ENCODE results near the gene CD247. TPM values are rescaled to one million over a fixed set of nuclear protein-coding genes. Genes with fewer than 3 reads are reported as not detected.

CD247 gene
- total and polyA plus RNA-seq, 2 of the 13 experiments (the other 11 are each of a cell fraction or from before 2014, with no cell fraction given): 0.20 TPM; not detected in 1

DNA sequence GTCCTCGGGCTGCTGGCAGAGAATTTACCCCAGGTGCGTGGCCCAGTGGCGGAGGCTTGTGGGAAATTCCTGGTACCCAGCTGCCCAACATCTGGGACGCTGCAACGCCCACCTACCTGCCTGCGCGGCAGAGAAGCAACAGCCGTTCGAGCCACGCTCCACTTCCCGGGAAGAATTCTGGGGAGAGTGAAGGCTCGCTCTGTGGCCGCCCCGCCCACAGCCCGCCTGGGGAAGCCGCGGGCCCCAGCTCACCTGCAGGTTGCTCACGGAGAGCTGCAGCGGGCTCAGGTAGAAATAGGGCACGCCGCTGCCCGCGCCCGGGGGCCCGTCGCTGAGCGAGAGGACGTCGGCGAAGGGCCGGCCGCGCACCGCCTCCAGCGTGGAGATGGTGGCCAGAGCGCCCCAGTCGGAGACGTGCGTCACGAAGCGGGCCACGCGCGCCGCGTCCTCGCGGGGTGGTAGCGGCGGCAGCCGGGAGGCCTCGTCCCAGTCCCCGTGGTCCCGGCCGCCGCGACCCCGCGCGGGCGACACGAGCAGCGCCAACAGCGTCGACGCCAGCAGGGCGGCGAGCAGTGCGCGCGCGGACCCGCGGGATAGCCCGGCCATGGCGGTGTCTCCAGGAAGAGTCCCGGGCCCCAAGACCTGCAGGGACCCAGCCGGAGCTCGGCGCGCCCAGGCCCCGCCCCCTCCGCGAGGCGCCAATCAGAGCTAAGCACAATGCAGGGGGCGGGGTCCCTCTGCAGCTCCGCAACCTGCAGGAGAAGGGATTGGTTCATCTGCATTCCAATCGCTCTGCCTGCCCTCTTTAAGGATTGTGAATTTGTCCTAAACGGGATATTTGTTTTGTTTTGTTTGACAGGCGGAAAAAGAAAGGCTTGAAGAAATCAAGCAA lies 35.1 kb upstream of the CD247 start, which contains the start of gene CREG1 (continued):
- no peak for TF ChIP-seq ZNF224 (CRISPR knock-in tag; IDR thresholded peaks at IDR 0.05)
- TF ChIP-seq ZSCAN20 (CRISPR knock-in tag; IDR thresholded peaks at IDR 0.05; ENCODE audit: borderline replicate concordance): peak; percentile 85; the same call in 1 of the 2 replicates
- TF ChIP-seq ZC3H4 (CRISPR knock-in tag; IDR thresholded peaks at IDR 0.05; ENCODE audit: borderline replicate concordance): no peak
- TF ChIP-seq NR3C1 (CRISPR knock-in tag; IDR thresholded peaks at IDR 0.05): no peak
- no peak for TF ChIP-seq KDM5A (IDR thresholded peaks at IDR 0.05; ENCODE audit: borderline replicate concordance, low read length)
- peak; percentile 83 for TF ChIP-seq ZEB1 (IDR thresholded peaks at IDR 0.05; ENCODE audit: insufficient replicate concordance, low read depth)
- no peak for TF ChIP-seq PRDM10 (CRISPR knock-in tag; IDR thresholded peaks at IDR 0.05; ENCODE audit: low read depth)
- no peak for TF ChIP-seq NCOA1 (CRISPR knock-in tag; IDR thresholded peaks at IDR 0.05)
- TF ChIP-seq, protein P1, sequence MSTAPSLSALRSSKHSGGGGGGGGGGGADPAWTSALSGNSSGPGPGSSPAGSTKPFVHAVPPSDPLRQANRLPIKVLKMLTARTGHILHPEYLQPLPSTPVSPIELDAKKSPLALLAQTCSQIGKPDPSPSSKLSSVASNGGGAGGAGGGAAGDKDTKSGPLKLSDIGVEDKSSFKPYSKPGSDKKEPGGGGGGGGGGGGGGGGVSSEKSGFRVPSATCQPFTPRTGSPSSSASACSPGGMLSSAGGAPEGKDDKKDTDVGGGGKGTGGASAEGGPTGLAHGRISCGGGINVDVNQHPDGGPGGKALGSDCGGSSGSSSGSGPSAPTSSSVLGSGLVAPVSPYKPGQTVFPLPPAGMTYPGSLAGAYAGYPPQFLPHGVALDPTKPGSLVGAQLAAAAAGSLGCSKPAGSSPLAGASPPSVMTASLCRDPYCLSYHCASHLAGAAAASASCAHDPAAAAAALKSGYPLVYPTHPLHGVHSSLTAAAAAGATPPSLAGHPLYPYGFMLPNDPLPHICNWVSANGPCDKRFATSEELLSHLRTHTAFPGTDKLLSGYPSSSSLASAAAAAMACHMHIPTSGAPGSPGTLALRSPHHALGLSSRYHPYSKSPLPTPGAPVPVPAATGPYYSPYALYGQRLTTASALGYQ (CRISPR knock-in tag; IDR thresholded peaks at IDR 0.05): peak; percentile 36; the same call in 1 of the 2 replicates
- TF ChIP-seq ZNF883 (CRISPR knock-in tag; IDR thresholded peaks at IDR 0.05; ENCODE audit: not compliant biosample characterization): peak; percentile 77
- no peak for TF ChIP-seq TIGD3 (CRISPR knock-in tag; IDR thresholded peaks at IDR 0.05; ENCODE audit: borderline replicate concordance)
- TF ChIP-seq ZBED4 (CRISPR knock-in tag; IDR thresholded peaks at IDR 0.05; ENCODE audit: borderline replicate concordance): no peak
- no peak for TF ChIP-seq CREM (IDR thresholded peaks at IDR 0.05)
- no peak for TF ChIP-seq CREM (CRISPR knock-in tag; IDR thresholded peaks at IDR 0.05)
- TF ChIP-seq, protein P2, sequence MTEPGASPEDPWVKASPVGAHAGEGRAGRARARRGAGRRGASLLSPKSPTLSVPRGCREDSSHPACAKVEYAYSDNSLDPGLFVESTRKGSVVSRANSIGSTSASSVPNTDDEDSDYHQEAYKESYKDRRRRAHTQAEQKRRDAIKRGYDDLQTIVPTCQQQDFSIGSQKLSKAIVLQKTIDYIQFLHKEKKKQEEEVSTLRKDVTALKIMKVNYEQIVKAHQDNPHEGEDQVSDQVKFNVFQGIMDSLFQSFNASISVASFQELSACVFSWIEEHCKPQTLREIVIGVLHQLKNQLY (CRISPR knock-in tag; IDR thresholded peaks at IDR 0.05): no peak
- TF ChIP-seq SALL1 (CRISPR knock-in tag; IDR thresholded peaks at IDR 0.05): peak; percentile 64
- peak; percentile 65 for TF ChIP-seq HNRNPLL (IDR thresholded peaks at IDR 0.05; ENCODE audit: low read depth, low read length, poor library complexity, severe bottlenecking)
